Measurements from ENCODE around the gene RAB5A.
"Not testable (repeated sequence)": the region's sequence is repeated elsewhere in the genome, so short reads cannot be mapped to it uniquely, and the experiment has no call there.

The RAB5A gene

GRCh38 chr3:19948226-19948591, 1.3 kb downstream of the RAB5A start:
- DNase-seq, result no peak

GRCh38 chr3:19950316-19950715, 3.4 kb downstream of the RAB5A start:
- no peak for DNase-seq

DNA sequence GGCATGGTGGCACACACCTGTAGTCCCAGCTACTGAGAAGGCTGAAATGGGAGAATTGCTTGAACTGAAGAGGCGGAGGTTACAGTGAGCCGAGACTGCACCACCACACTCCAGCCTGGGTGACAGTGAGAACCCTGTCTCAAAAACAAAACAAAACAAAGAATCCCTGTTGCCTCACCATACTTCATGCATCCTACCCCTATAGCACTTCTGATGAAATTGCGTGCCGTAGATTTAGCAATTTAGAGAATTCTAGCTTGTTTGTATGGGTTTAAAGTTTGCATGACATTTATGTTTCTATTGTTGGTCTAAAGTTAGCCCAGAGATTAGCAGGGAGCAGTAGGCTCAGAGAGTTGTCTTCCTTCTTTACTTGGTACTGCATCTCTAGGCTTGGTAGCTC, 7.8 kb downstream of the RAB5A start:
- no peak for DNase-seq

DNA sequence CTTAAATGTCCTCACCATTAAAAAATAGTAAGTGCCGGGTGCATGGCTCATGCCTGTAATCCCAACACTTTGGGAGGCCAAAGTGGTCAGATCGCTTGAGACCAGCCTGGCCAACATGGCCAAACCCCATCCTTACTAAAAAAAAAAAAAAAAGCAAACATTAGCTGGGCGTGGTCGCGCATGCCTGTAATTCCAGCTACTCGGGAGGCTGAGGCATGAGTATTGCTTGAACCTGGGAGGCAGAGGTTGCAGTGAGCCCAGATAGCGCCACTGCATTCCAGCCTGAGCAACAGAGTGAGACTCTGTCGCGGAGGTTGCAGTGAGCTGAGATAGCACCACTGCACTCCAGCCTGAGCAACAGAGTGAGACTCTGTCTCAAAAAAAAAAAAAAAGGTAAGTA, 10.5 kb downstream of the RAB5A start:
- not testable (repeated sequence) for DNase-seq

DNA sequence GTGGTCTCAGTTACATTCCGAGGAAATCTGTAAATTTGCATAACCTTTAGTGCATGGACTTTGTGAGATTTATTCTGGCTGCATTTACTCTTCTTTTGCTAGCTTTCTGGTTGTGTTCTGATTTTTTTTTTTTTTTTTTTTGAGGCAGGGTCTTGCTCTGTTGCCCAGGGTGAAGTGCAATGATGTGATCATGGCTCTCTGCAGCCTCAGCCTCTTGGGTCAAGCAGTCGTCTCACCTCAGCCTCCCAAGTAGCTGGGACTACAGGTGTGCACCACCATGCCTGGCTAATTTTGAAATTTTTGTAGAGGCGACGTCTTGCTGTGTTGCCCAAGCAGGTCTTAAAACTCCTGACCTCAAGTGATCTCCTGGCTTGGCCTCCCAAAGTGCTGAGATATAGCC, 12.6 kb downstream of the RAB5A start:
- DNase-seq, result no peak

DNA sequence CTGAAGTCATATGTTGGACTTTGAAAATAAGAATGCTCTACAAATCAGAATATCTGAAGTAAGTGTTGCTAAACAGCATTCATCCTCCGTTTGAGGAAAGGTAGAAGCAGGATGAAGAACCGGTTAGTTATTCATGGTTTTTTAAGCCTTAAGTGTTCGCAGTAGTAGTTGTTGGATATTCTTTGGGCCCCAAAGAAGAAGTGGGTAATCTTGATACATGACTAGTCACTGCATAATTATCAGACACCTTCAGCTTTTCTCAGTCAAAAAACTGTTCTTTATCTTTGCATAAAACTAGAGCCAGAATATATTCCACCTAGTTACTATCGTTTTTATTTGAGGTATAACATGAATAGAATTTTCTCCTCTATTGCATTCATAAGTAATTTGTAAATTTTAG, 13.8 kb downstream of the RAB5A start:
- no peak for DNase-seq

- DNase-seq, result no peak
Observed at GRCh38 chr3:19961960-19962359, 15.1 kb downstream of the RAB5A start.

GRCh38 chr3:19967208-19967607, 20.3 kb downstream of the RAB5A start:
- DNase-seq, result no peak

- no peak for DNase-seq
Observed at GRCh38 chr3:19967812-19968211, 20.9 kb downstream of the RAB5A start.

DNA sequence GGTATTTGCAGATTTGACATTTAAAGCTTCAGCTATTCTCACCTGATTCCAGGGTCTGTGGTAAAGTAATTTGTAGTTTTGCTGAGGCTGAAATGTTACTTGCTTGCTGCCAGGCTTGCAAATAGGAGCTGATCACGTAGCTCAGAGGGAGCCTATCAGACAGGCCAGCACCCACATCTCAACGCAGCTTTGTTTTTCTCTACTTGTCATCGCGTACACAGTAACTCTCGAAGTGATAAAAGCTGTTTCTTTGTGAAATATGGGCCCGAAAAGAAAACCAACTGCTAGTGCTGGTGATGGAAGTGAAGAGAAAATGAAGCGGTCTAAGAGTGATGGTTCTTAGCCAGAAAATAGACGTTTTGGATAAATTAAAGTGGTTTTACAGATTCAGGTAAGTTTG, 23.4 kb downstream of the RAB5A start:
- DNase-seq, result no peak

DNA sequence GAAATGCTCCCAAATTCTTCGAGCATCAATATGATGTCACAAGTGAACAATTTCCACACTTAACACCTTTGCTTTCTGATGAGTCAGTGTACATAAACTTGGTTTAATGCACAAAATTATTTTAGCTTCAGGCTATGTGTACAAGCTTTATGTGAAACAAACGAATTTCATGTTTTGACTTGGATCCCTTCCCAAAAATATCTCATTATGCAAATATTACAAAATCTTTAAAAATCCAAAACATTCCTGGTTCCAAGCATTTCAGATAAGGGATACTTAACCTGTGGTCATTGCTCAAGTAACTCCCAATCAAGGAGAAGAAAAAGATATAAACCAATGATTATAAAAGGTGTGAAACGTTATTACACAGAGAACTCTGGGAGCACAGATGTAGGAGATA, 25.2 kb downstream of the RAB5A start:
- no peak for DNase-seq

GRCh38 chr3:19988904-19989303, 42.0 kb downstream of the RAB5A start:
- not testable (repeated sequence) for DNase-seq

GRCh38 chr3:19994796-19995195, 47.9 kb downstream of the RAB5A start:
- no peak for DNase-seq

- no peak for DNase-seq
Observed at GRCh38 chr3:19997502-19997901, 50.6 kb downstream of the RAB5A start.

DNA sequence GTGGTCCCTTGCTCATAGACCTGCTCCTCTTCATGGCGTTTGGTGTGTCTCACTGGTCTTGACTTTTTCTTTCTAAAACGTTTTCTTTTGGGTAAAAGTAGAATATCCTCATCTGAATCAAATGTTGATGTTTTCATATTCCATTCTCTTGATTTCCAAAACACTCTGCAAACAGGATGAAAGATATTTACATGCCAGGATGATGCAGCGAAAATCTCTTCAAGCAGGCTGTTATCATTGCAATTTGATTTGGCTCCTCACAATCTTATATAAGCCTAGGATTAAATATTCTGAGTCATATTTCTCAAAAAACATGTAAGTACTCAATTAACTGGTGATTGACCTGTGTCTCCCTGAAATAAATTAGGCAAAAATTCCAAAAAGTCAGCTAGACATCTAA, 55.0 kb downstream of the RAB5A start:
- no peak for DNase-seq

DNA sequence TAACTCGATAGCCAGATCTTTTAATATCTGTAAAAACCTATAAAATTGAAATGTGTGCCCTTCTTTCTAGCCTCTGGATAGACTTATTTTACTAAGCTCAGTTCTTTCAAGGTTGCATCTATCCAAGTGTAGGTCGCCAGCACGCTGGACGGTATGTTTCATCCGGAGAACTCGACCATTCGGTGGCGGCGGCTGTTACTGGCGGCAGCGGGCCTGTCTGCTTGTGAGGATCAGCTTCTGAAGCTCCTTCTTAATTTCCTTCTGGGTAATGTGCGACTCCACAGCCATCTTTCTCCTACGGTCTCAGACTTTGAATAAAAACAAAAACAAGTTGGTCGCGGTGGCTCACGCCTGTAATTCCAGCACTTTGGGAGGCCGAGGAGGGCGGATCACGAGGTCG, 61.1 kb downstream of the RAB5A start:
- no peak for DNase-seq

- DNase-seq, result no peak
Observed at GRCh38 chr3:20008646-20009045, 61.7 kb downstream of the RAB5A start.

GRCh38 chr3:20012164-20012563, 65.3 kb downstream of the RAB5A start, which contains the start of gene PP2D1:
Gene PP2D1 (minus strand): TSS chr3:20012264. CDS start chr3:20012072, 192 bp downstream.
- DNase-seq, result no peak

- DNase-seq, result no peak
Observed at GRCh38 chr3:20013396-20013795, 66.5 kb downstream of the RAB5A start.

GRCh38 chr3:20015525-20015924, 68.6 kb downstream of the RAB5A start:
- no peak for DNase-seq

DNA sequence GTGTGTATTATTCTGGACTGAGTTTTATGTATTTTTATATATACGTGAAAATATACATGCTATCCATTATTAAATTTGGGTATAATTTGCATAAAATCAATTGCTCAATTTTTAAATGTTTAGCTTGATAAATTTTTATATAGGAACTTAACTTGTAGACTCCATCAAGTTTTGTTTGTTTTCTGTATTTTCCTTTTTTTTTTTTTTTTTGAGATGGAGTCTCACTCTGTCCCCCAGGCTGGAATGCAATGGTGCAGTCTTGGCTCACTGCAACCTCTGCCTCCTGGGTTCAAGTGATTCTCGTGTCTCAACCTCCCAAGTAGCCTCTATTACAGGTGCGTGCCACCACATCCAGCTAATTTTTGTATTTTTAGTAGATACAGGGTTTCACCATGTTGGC, 69.2 kb downstream of the RAB5A start:
- DNase-seq, result not testable (repeated sequence)

DNA sequence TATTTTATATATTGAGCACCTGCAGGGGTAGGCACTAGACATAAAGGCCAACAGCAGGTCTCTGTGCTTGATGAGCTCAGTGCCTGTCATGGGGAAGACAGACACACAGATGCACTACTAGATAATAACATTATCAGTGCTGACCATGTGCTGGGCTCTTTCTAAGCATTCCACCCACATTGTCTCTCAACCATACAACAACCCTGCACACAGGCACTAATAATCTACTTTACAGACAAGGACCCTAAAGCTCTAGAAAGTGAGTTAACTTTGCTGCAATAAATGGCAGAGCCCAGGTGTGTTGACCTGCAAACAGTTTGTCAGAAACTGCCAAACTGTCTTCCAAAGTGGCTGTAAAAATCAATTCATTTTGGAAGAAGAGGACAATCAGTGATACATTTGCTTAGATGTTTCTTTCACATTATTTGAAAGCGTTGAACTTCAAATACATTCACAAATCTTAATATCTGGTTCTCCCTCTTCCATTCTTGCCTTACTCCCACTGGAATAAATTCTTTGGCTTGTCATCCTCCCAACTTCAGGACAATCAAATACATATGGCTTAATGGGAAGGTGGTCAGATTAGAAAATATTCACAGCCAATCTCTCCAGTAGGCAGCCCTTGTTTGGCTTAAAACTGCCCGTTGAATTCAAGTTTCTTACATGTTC, 76.2 kb downstream of the RAB5A start:
- no peak for DNase-seq

GRCh38 chr3:20023623-20024405, 76.9 kb downstream of the RAB5A start:
- no peak for DNase-seq

GRCh38 chr3:20027136-20027535, 80.2 kb downstream of the RAB5A start:
- DNase-seq, result no peak

- no peak for DNase-seq
Observed at GRCh38 chr3:20028905-20029331, 82.0 kb downstream of the RAB5A start.

Measured in activated effector memory CD4-positive, alpha-beta T cell treated with Interleukin-2 at 50 U/mL for 16 hours (primary cell).